MM.1S (cell line): ENCODE data around the gene MISP.

ENCODE experiments used
- CTCF ChIP-seq: fragments of 300-600 bp; sonication (generic); IDR thresholded peaks from 2 replicates; pipeline ENCODE4 v1.5.1; 2016; ENCODE audit warnings: antibody characterized with exemption, low read length, mixed read lengths
- EZH2 ChIP-seq: fragments of 300-600 bp; sonication (generic); optimal IDR thresholded peaks from 2 replicates; pipeline ENCODE3; 2017; ENCODE audit warnings: low read depth, mild to moderate bottlenecking, antibody characterized with exemption, low read length, mixed read lengths
- EZH2phosphoT487 ChIP-seq: fragments of 300-600 bp; sonication (generic); IDR thresholded peaks from 2 replicates; pipeline ENCODE4 v1.6.1; 2018; ENCODE audit warnings: antibody characterized with exemption, low read length

- TF ChIP-seq CTCF (no peak), EZH2 (no peak), EZH2phosphoT487 (no peak)
Observed at GRCh38 chr19:788686-788982, 37.7 kb downstream of the MISP start.
